ENCODE data around the gene IGFL4. TPM values are rescaled to one million over a fixed set of nuclear protein-coding genes. Genes with fewer than 3 reads are reported as not detected.

The IGFL4 gene
- total RNA-seq, 1 donor from 2014 or later = not detected

DNA sequence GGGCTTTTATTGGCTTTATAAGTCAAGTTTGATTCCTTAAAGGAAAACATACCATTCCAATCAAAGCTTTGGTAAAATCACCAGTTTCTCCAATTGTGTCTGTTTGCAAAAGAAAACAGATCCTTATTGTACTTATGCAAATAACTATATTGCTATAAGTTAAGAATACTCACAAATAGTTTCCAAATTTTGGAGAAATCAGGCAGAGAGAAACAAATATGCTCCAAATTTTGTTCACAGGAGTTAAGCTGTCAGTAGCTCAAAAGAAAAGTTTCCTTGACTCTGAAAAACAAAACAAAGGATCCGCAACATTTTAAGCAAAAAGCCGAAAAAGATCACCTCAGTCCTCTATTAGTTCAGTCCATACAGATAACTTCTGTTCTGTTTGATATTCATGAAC is 19.2 kb upstream of the IGFL4 start:
- H3K27me3 ChIP-seq (ENCODE audit: low read depth) = peaks cover 94% of the 10 kb centered on the region
- no peaks in the 10 kb centered on the region for H3K36me3 ChIP-seq
- no peaks in the 10 kb centered on the region for H3K4me1 ChIP-seq
- intact Hi-C loops (cut with micrococcal nuclease) = no loop called here
- peaks cover 15% of the 10 kb centered on the region for H3K9me3 ChIP-seq (replicated peaks)
- DNase-seq = no peak
- TF ChIP-seq, protein P1, sequence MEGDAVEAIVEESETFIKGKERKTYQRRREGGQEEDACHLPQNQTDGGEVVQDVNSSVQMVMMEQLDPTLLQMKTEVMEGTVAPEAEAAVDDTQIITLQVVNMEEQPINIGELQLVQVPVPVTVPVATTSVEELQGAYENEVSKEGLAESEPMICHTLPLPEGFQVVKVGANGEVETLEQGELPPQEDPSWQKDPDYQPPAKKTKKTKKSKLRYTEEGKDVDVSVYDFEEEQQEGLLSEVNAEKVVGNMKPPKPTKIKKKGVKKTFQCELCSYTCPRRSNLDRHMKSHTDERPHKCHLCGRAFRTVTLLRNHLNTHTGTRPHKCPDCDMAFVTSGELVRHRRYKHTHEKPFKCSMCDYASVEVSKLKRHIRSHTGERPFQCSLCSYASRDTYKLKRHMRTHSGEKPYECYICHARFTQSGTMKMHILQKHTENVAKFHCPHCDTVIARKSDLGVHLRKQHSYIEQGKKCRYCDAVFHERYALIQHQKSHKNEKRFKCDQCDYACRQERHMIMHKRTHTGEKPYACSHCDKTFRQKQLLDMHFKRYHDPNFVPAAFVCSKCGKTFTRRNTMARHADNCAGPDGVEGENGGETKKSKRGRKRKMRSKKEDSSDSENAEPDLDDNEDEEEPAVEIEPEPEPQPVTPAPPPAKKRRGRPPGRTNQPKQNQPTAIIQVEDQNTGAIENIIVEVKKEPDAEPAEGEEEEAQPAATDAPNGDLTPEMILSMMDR (IDR thresholded peaks at IDR 0.05; ENCODE audit: borderline replicate concordance) = no peak
- H3K4me3 ChIP-seq = no peak overlapping the region
- no peak overlapping the region for H3K27ac ChIP-seq (replicated peaks)

DNA sequence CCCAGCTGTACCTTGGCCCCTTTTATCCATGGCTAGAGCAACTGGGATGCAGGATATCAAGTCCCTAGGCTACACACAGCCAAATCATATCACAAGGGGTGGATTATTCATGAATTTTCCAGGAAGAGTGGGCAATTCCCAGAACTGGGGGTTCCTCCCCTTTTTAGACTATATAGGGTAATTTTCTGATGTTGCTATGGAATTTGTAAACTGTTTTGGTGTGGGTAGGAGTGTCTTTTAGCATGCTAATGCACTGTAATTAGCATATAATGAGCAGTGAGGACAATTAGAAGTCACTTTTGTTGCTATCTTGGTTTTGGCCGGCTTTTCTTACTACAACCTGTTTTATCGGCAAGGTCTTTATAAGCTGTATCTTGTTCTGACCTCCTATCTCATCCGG is 18.0 kb upstream of the IGFL4 start:
- TF ChIP-seq, protein P1 (IDR thresholded peaks at IDR 0.05; ENCODE audit: borderline replicate concordance) = no peak
- no peak overlapping the region for H3K4me3 ChIP-seq
- H3K36me3 ChIP-seq = no peaks in the 10 kb centered on the region
- intact Hi-C loops (cut with micrococcal nuclease) = no loop called here
- H3K27ac ChIP-seq (replicated peaks) = no peak overlapping the region
- H3K9me3 ChIP-seq (replicated peaks) = peaks cover 15% of the 10 kb centered on the region
- DNase-seq = no peak
- H3K4me1 ChIP-seq = no peaks in the 10 kb centered on the region
- peaks cover 94% of the 10 kb centered on the region for H3K27me3 ChIP-seq (ENCODE audit: low read depth)

DNA sequence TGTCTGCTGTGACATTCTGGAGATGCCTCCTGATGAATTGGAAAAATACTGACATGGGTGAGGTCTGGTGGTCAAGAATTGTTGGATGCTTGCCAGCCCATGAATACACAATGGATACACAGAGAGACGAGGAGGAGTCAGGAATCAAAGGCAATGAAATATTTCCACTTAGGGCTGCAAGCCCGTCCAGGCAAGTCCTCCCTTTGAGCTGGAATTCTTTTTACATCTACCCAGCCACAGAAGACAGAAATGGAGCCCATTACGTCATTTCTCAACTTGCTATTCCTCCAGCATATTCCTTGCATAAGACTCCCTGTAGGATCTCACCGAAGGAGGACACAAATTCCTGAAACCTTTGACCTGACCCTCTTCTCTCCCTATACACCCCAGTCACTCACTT is 15.7 kb upstream of the IGFL4 start:
- peaks cover 95% of the 10 kb centered on the region for H3K27me3 ChIP-seq (ENCODE audit: low read depth)
- peaks cover 15% of the 10 kb centered on the region for H3K9me3 ChIP-seq (replicated peaks)
- no peak for DNase-seq
- TF ChIP-seq, protein P1 (IDR thresholded peaks at IDR 0.05; ENCODE audit: borderline replicate concordance) = no peak
- intact Hi-C loops (cut with micrococcal nuclease) = no loop called here
- H3K4me1 ChIP-seq = no peaks in the 10 kb centered on the region
- no peaks in the 10 kb centered on the region for H3K36me3 ChIP-seq
- no peak overlapping the region for H3K4me3 ChIP-seq
- H3K27ac ChIP-seq (replicated peaks) = no peak overlapping the region

DNA sequence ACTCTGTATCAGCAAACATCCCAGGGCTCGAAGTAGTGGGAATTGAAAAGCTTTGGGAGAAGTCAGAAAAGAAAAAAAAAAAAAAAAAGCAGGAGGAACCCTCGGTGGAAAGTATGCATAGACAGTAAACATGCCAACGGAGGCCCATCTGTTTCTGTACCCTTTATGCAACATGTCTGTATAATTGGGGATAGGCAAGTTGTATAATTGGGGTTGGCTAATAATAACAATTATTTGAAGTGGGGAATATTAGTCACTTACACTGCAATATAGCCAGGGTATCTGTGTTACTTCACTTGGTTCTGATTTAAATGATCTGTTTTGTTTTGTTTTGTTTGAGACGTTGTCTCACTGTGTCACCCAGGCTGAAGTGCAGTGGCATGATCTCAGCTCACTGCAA is 12.1 kb upstream of the IGFL4 start:
- H3K4me3 ChIP-seq = no peak overlapping the region
- intact Hi-C loops (cut with micrococcal nuclease) = no loop called here
- no peak for DNase-seq
- peaks cover 97% of the 10 kb centered on the region for H3K27me3 ChIP-seq (ENCODE audit: low read depth)
- peaks cover 8% of the 10 kb centered on the region for H3K9me3 ChIP-seq (replicated peaks)
- no peaks in the 10 kb centered on the region for H3K36me3 ChIP-seq
- H3K27ac ChIP-seq (replicated peaks) = no peak overlapping the region
- H3K4me1 ChIP-seq = no peaks in the 10 kb centered on the region
- TF ChIP-seq, protein P1 (IDR thresholded peaks at IDR 0.05; ENCODE audit: borderline replicate concordance) = no peak

DNA sequence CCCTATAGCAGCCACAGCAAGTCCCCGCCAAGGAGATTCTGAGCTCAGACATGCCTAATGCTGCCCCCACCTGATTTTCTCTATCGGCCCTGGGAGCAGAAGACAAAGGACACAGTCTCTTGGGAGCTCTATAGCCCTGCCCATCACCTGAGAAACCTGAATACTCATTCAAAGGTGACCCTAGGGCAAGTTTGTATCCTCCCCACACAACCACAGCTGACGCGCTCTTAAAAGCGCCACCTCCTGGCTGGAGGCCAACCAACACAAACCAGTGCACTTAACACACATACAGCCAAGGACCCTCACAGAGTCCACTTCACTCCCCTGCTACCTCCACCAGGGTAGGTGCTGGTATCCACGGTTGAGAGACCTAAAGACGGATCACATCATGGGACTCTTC is 8.8 kb upstream of the IGFL4 start:
- Histone ChIP-seq H3K4me1 (no peaks in the 10 kb centered on the region), H3K4me3 (no peak overlapping the region), H3K36me3 (no peaks in the 10 kb centered on the region), H3K27me3 (ENCODE audit: low read depth) (peaks cover 95% of the 10 kb centered on the region), H3K9me3 (replicated peaks) (peaks cover 19% of the 10 kb centered on the region), H3K27ac (replicated peaks) (no peak overlapping the region)
- TF ChIP-seq, protein P1 (IDR thresholded peaks at IDR 0.05; ENCODE audit: borderline replicate concordance) = no peak
- intact Hi-C loops (cut with micrococcal nuclease) = no loop called here
- no peak for DNase-seq

DNA sequence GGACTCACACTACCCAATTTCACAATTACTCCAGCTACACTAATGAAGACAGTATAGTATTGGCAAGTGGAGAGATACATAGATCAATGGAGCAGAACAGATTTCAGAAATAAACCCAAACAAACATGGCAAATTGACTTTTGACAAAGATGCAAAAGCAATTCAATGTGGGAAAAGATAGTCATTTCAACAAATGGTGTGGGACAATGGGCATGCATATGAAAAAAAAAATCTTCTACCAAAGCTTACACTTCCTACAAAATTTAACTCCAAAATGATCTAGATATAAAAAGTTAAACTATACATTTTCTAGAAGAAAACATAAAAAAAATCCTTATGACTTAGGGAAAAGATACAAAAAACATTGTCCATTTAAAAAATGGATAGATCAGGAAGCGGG is 2.7 kb upstream of the IGFL4 start:
- Histone ChIP-seq H3K4me3 (no peak overlapping the region), H3K27ac (replicated peaks) (no peak overlapping the region), H3K4me1 (no peaks in the 10 kb centered on the region), H3K27me3 (ENCODE audit: low read depth) (peaks cover 85% of the 10 kb centered on the region), H3K36me3 (no peaks in the 10 kb centered on the region), H3K9me3 (replicated peaks) (peaks cover 14% of the 10 kb centered on the region)
- no peak for DNase-seq
- TF ChIP-seq, protein P1 (IDR thresholded peaks at IDR 0.05; ENCODE audit: borderline replicate concordance) = no peak
- intact Hi-C loops (cut with micrococcal nuclease) = no loop called here

All from left ventricle myocardium inferior (tissue), 1 donor.